WI38 (cell line): ENCODE measurements around the gene HAO2.

ENCODE experiments used
- H3K4me3 ChIP-seq: 2 replicates; pipeline ENCODE4 v1.5.1; 2011; ENCODE audit warnings: low read depth, mild to moderate bottlenecking, control low read depth, low read length
- CTCF ChIP-seq: IDR thresholded peaks from 2 replicates; pipeline ENCODE4 v1.5.1; 2012; ENCODE audit warnings: low read depth, mild to moderate bottlenecking, control low read depth, low read length

HAO2 gene

GRCh38 chr1:119394085-119394484 lies 25.5 kb downstream of the HAO2 start:
- H3K4me3 ChIP-seq, result no peak overlapping the region
- no peak for TF ChIP-seq CTCF

GRCh38 chr1:119396982-119397381 lies 28.4 kb downstream of the HAO2 start:
- no peak overlapping the region for H3K4me3 ChIP-seq
- no peak for TF ChIP-seq CTCF

GRCh38 chr1:119397986-119398385 lies 29.4 kb downstream of the HAO2 start:
- no peak overlapping the region for H3K4me3 ChIP-seq
- no peak for TF ChIP-seq CTCF

- no peak overlapping the region for H3K4me3 ChIP-seq
- no peak for TF ChIP-seq CTCF
Measured at GRCh38 chr1:119404736-119405135, 36.2 kb downstream of the HAO2 start.

- no peak overlapping the region for H3K4me3 ChIP-seq
- TF ChIP-seq CTCF, result no peak
Measured at GRCh38 chr1:119409731-119410130, 41.1 kb downstream of the HAO2 start.

GRCh38 chr1:119410961-119411360 lies 42.4 kb downstream of the HAO2 start:
- H3K4me3 ChIP-seq, result no peak overlapping the region
- TF ChIP-seq CTCF, result no peak

GRCh38 chr1:119414950-119415349 lies 46.4 kb downstream of the HAO2 start, which contains the start of gene HSD3B2:
HSD3B2 (plus strand) TSS chr1:119415150; CDS start chr1:119415420, 270 bp downstream.
- no peak for TF ChIP-seq CTCF
- no peak within 1 kb of the TSS for H3K4me3 ChIP-seq
